HepG2 (cell line): ENCODE results near the gene STARD13. TPM values are rescaled to one million over a fixed set of nuclear protein-coding genes. Genes with fewer than 3 reads are reported as not detected.

ENCODE experiments used
- FOSL1 ChIP-seq: sonication (generic); formaldehyde crosslinking; IDR thresholded peaks from 2 replicates; pipeline ENCODE4 v1.9.0; 2021; ENCODE audit warnings: missing genetic modification reagents, borderline replicate concordance
- FOXP1 ChIP-seq, 2 experiments: fragments of 450-650 bp in 1 of 2; IDR thresholded peaks; 2 replicates each; pipeline ENCODE4 v1.6.1; 2017 to 2018; ENCODE audit warnings: antibody characterized with exemption in 1 of 2
- HOXD1 ChIP-seq: sonication (generic); formaldehyde crosslinking; IDR thresholded peaks from 2 replicates; pipeline ENCODE4 v1.5.0; 2020; ENCODE audit warnings: missing genetic modification reagents
- IRF1 ChIP-seq: sonication (generic); formaldehyde crosslinking; IDR thresholded peaks from 2 replicates; pipeline ENCODE4 v1.4.0; 2020; ENCODE audit warnings: low read depth, mild to moderate bottlenecking, missing genetic modification reagents
- MED8 ChIP-seq: sonication (generic); formaldehyde crosslinking; IDR thresholded peaks from 2 replicates; pipeline ENCODE4 v1.8.1; 2023; ENCODE audit warnings: mild to moderate bottlenecking, missing genetic modification reagents; ENCODE audit not compliant: insufficient replicate concordance
- MTF2 ChIP-seq: sonication (generic); formaldehyde crosslinking; IDR thresholded peaks from 2 replicates; pipeline ENCODE4 v1.5.0; 2020; ENCODE audit warnings: missing genetic modification reagents, borderline replicate concordance
- MXD1 ChIP-seq: sonication (generic); formaldehyde crosslinking; IDR thresholded peaks from 2 replicates; pipeline ENCODE4 v1.4.0; 2020; ENCODE audit warnings: mild to moderate bottlenecking, missing genetic modification reagents
- NFATC3 ChIP-seq: sonication (generic); formaldehyde crosslinking; IDR thresholded peaks from 2 replicates; pipeline ENCODE4 v1.5.1; 2020; ENCODE audit warnings: mild to moderate bottlenecking, missing genetic modification reagents
- NFE2L1 ChIP-seq: sonication (generic); formaldehyde crosslinking; IDR thresholded peaks from 2 replicates; pipeline ENCODE4 v1.4.0; 2020; ENCODE audit warnings: missing genetic modification reagents, mild to moderate bottlenecking, borderline replicate concordance
- NFIB ChIP-seq: sonication (generic); formaldehyde crosslinking; IDR thresholded peaks from 2 replicates; pipeline ENCODE4 v1.9.0; 2021; ENCODE audit warnings: missing genetic modification reagents, mild to moderate bottlenecking, borderline replicate concordance
- SMAD9 ChIP-seq: sonication (generic); formaldehyde crosslinking; IDR thresholded peaks from 2 replicates; pipeline ENCODE4 v1.5.1; 2020; ENCODE audit warnings: mild to moderate bottlenecking, missing genetic modification reagents
- TBP ChIP-seq: sonication (generic); formaldehyde crosslinking; IDR thresholded peaks from 2 replicates; pipeline ENCODE4 v1.5.0; 2020; ENCODE audit warnings: missing genetic modification reagents
- THAP8 ChIP-seq: sonication (generic); formaldehyde crosslinking; IDR thresholded peaks from 2 replicates; pipeline ENCODE4 v1.5.1; 2020; ENCODE audit warnings: missing genetic modification reagents, mild to moderate bottlenecking, borderline replicate concordance
- ZBTB4 ChIP-seq: sonication (generic); formaldehyde crosslinking; IDR thresholded peaks from 2 replicates; pipeline ENCODE4 v1.4.0; 2020; ENCODE audit warnings: missing genetic modification reagents, mild to moderate bottlenecking, borderline replicate concordance
- ZGPAT ChIP-seq: IDR thresholded peaks from 2 replicates; pipeline ENCODE4 v1.6.1; 2016; ENCODE audit warnings: mild to moderate bottlenecking
- ZNF253 ChIP-seq: sonication (generic); formaldehyde crosslinking; IDR thresholded peaks from 2 replicates; pipeline ENCODE4 v1.8.0; 2022; ENCODE audit warnings: mild to moderate bottlenecking, missing genetic modification reagents, borderline replicate concordance
- ZNF274 ChIP-seq: sonication (generic); formaldehyde crosslinking; IDR thresholded peaks from 2 replicates; pipeline ENCODE4 v1.5.1; 2020; ENCODE audit warnings: mild to moderate bottlenecking, missing genetic modification reagents
- ZNF350 ChIP-seq: sonication (generic); formaldehyde crosslinking; IDR thresholded peaks from 2 replicates; pipeline ENCODE4 v1.4.0; 2020; ENCODE audit warnings: mild to moderate bottlenecking, low read depth, missing genetic modification reagents, borderline replicate concordance
- ZNF383 ChIP-seq: sonication (generic); formaldehyde crosslinking; IDR thresholded peaks from 2 replicates; pipeline ENCODE4 v1.4.0; 2020; ENCODE audit warnings: missing genetic modification reagents, mild to moderate bottlenecking, borderline replicate concordance
- ZNF768 ChIP-seq: sonication (generic); formaldehyde crosslinking; IDR thresholded peaks from 2 replicates; pipeline ENCODE4 v1.4.0; 2020; ENCODE audit warnings: missing genetic modification reagents
- ZNF777 ChIP-seq: sonication (generic); formaldehyde crosslinking; IDR thresholded peaks from 2 replicates; pipeline ENCODE4 v1.4.0; 2020; ENCODE audit warnings: missing genetic modification reagents
- ZSCAN25 ChIP-seq: sonication (generic); formaldehyde crosslinking; IDR thresholded peaks from 2 replicates; pipeline ENCODE4 v1.8.0; 2022; ENCODE audit warnings: mild to moderate bottlenecking, missing genetic modification reagents
- ZSCAN30 ChIP-seq: sonication (generic); formaldehyde crosslinking; IDR thresholded peaks from 2 replicates; pipeline ENCODE4 v1.5.0; 2020; ENCODE audit warnings: mild to moderate bottlenecking, missing genetic modification reagents
- polyA plus RNA-seq, 8 experiments: library from polyadenylated mRNA; depleted of rRNA in 3 of 8; stranded (reverse) in 7 of 8; unstranded in 1 of 8; fragments of >200 nt; fragmentation: Illumina TruSeq in 4 of 8; extraction: Trizol in 4 of 8; gene quantifications; 2 replicates each; pipeline versions ENCODE4 v1.2.1 to v1.2.3, GENCODE V29; 2011 to 2016; ENCODE audit warnings: low read depth in 4 of 8, missing spikeins in 1 of 8, mixed read lengths in 1 of 8; ENCODE audit not compliant: insufficient read depth in 1 of 8
- total RNA-seq, 5 experiments: library from RNA; depleted of rRNA; stranded (reverse); fragments of >200 nt; fragmentation: Illumina TruSeq; extraction: Trizol; gene quantifications; 2 replicates each; pipeline ENCODE4 v1.2.3, GENCODE V29; 2016; ENCODE audit warnings: low read depth in 1 of 5

Gene STARD13
- total and polyA plus RNA-seq, 2 of the 13 experiments (the other 11 are each of a cell fraction or from before 2014, with no cell fraction given) = 12.8 to 14.3 TPM

GRCh38 chr13:33260168-33261098 lies 25.1 kb downstream of the STARD13 start (continued):
- peak; percentile 79 for TF ChIP-seq MED8 (CRISPR knock-in tag)
- no peak for TF ChIP-seq NFE2L1 (CRISPR knock-in tag)
- no peak; the same call in 1 of the 2 replicates for TF ChIP-seq FOSL1 (CRISPR knock-in tag)
- TF ChIP-seq ZNF350 (CRISPR knock-in tag) = peak; percentile 64; the same call in 1 of the 2 replicates
- TF ChIP-seq ZNF383 (CRISPR knock-in tag) = no peak
- TF ChIP-seq MTF2 (CRISPR knock-in tag) = no peak
- no peak for TF ChIP-seq IRF1 (CRISPR knock-in tag)
- TF ChIP-seq ZNF253 (CRISPR knock-in tag) = no peak
- TF ChIP-seq NFATC3 (CRISPR knock-in tag) = no peak
- TF ChIP-seq ZSCAN25 (CRISPR knock-in tag) = no peak
- no peak for TF ChIP-seq ZNF768 (CRISPR knock-in tag)
- no peak for TF ChIP-seq ZBTB4 (CRISPR knock-in tag)
- TF ChIP-seq ZSCAN30 (CRISPR knock-in tag) = no peak
- peak; percentile 85 for TF ChIP-seq HOXD1 (CRISPR knock-in tag)
- TF ChIP-seq ZNF777 = no peak
- 0 out of 2 replicates have a peak, but pooled peaks have one; percentile 25 for TF ChIP-seq FOXP1 (IDR thresholded peaks at IDR 0.05)
- peak; percentile 94 for TF ChIP-seq FOXP1 (CRISPR knock-in tag; IDR thresholded peaks at IDR 0.05)
- TF ChIP-seq NFIB (CRISPR knock-in tag) = no peak
- no peak for TF ChIP-seq ZNF274
- no peak for TF ChIP-seq THAP8
- TF ChIP-seq MXD1 (CRISPR knock-in tag) = no peak
- peak; percentile 93 for TF ChIP-seq ZGPAT (CRISPR knock-in tag)
- no peak for TF ChIP-seq SMAD9 (CRISPR knock-in tag)
- TF ChIP-seq TBP (CRISPR knock-in tag) = no peak
